ENCODE results near the gene C16orf96. TPM values are rescaled to one million over a fixed set of nuclear protein-coding genes. Genes with fewer than 3 reads are reported as not detected.

The C16orf96 gene
- total and polyA plus RNA-seq, 2 of the 13 experiments (the other 11 are each of a cell fraction or from before 2014, with no cell fraction given): 0.03 TPM; not detected in 1

DNA sequence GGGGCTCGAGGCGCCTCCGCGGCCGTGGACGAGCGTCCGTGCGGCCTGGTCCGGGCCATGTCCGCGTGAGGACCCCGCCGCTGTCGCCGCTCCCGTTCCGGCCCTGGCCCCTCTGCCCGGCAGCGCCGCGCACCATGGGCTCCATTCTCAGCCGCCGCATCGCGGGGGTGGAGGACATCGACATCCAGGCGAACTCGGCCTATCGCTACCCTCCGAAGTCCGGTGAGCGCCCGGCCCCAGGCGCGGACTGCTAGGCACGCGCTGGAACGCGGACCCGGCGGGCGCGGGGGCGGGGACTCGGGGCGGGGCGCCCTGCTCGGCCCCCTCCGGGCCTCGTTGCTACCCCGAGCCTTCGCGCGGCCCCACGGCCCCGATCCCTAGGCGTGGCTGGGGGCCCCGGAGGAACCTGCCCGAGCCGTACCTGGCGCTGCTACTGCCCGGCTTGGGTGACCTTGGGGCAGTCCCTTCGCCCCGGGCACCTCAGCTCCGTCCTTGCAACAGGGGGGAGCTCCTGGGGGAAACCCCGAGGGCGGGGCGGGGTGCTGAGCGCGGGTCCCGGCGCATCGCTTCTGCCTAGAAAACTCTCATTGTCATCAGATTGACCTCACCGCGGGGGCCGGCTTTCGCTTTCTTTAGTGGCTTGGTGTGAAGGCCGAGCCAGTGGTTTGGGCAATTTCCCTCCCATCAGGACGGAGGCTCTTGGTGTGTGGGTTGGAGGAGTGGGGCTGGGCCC is 68.9 kb downstream of the C16orf96 start:
- Histone ChIP-seq H3K4me1 (ENCODE audit: insufficient read depth, low read length) (peaks cover 62% of the 10 kb centered on the region), H3K9me3 (ENCODE audit: low read length) (no peaks in the 10 kb centered on the region), H3K36me3 (replicated peaks in 1 of 2; ENCODE audit: control insufficient read depth in 1 of 2, insufficient read depth in 2 of 2, low read length in 2 of 2) (no peaks in the 10 kb centered on the region), H3K27ac (ENCODE audit: extremely low read length, insufficient read depth, low read length) (peak overlapping the region; percentile 88), H2AFZ (ENCODE audit: low read length) (no peak overlapping the region), H3K9ac (ENCODE audit: insufficient read depth, low read depth, low read length) (peak overlapping the region; percentile 85), H4K20me1 (ENCODE audit: insufficient read depth, low read length) (peaks cover 12% of the 10 kb centered on the region), H3K4me3 (replicated peaks in 1 of 3; ENCODE audit: insufficient read depth in 1 of 3, low read depth in 2 of 3, low read length in 3 of 3) (peak overlapping the region; percentile 86 to 91 (median 90)), H3K79me2 (ENCODE audit: insufficient read depth, low read length) (peaks cover 37% of the 10 kb centered on the region), H3K27me3 (ENCODE audit: control insufficient read depth in 1 of 2, insufficient read depth in 2 of 2, low read length in 2 of 2) (no peaks in the 10 kb centered on the region; a peak in 1 of 5 replicates), H3K4me2 (ENCODE audit: low read depth, low read length) (peak overlapping the region; percentile 94)
- ChIA-PET POLR2A (interaction anchor here (1.0 to 3.4 kb wide), 5 partner anchors 9 to 86 kb away, joined by 3 to 26 read pairs (median 7); partner anchors contain the start of genes CDIP1 and UBALD1), CTCF (ENCODE audit: low intra/inter-chr PET ratio, low total read pairs) (interaction anchor here (0.9 kb wide), 1 partner anchor 9 kb away, joined by 5 read pairs; no protein-coding TSS in a partner anchor)
- BruUV-seq (replicated peaks): no TSS peak
- WGBS (ENCODE audit: low lambda C conversion rate): under 1% methylated on average over 27 of the region's 80 CpGs
- peak; percentile 79 for ATAC-seq
- FAIRE-seq: no peak
- peak; percentile 40 for DNase-seq (ENCODE audit: low spot score)
- intact Hi-C loops (cut with micrococcal nuclease; ENCODE audit: unreplicated experiment) (loop anchor here (2.0 kb wide), 1 partner anchor 40 kb away; no protein-coding TSS in a partner anchor), in situ Hi-C loops (cut with HindIII; ENCODE audit: extremely low pct_ligation_motif_present, low pct_unique_long_range_greater_than_20kb) (no loop called here)
- TF ChIP-seq, protein P1, sequence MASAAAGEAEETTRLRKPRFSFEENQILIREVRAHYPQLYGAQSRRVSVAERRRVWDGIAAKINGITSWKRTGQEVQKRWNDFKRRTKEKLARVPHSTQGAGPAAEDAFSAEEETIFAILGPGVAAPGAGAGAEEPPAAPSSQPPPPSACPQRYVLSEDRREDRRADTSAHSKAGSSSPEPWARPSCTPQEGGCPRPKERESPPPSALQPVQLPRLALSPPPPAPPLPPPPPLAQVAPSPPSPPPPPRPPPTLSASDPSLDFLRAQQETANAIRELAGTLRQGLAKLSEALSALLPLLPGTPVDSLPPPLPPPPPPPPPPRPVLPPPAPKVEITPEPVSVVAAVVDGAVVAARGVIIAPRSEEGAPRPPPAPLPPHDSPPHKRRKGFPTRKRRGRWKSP (CRISPR knock-in tag; IDR thresholded peaks at IDR 0.05): peak; percentile 28; the same call in 1 of the 2 replicates
- TF ChIP-seq ZNF343 (CRISPR knock-in tag; IDR thresholded peaks at IDR 0.05) (no peak), BORCS8-MEF2B (CRISPR knock-in tag; IDR thresholded peaks at IDR 0.05) (peak; percentile 55), ZNF83 (CRISPR knock-in tag; IDR thresholded peaks at IDR 0.05; ENCODE audit: borderline replicate concordance) (peak; percentile 9; the same call in 1 of the 2 replicates), EED (CRISPR knock-in tag; IDR thresholded peaks at IDR 0.05) (no peak), ZBTB7A (CRISPR knock-in tag; IDR thresholded peaks at IDR 0.05) (peak; percentile 85; the same call in 1 of the 2 replicates), TFDP1 (CRISPR knock-in tag; IDR thresholded peaks at IDR 0.05; ENCODE audit: borderline replicate concordance) (no peak), ZNF639 (CRISPR knock-in tag; conservative IDR thresholded peaks at IDR 0.05) (0 out of 2 replicates have a peak, but pooled peaks have one; percentile 38), MXI1 (IDR thresholded peaks at IDR 0.05; ENCODE audit: borderline replicate concordance, low read depth, low read length) (peak; percentile 58; the same call in 1 of the 3 replicates), ZNF451 (CRISPR knock-in tag; IDR thresholded peaks at IDR 0.05) (peak; percentile 36; the same call in 1 of the 2 replicates), PAXIP1 (CRISPR knock-in tag; conservative IDR thresholded peaks at IDR 0.05) (peak; percentile 34; the same call in 1 of the 2 replicates), YY1 (IDR thresholded peaks at IDR 0.05; ENCODE audit: insufficient read depth, insufficient replicate concordance, low read depth, low read length) (peak; percentile 7), TMF1 (CRISPR knock-in tag; IDR thresholded peaks at IDR 0.05; ENCODE audit: low read depth) (peak; percentile 91)
- TF ChIP-seq, protein P2, sequence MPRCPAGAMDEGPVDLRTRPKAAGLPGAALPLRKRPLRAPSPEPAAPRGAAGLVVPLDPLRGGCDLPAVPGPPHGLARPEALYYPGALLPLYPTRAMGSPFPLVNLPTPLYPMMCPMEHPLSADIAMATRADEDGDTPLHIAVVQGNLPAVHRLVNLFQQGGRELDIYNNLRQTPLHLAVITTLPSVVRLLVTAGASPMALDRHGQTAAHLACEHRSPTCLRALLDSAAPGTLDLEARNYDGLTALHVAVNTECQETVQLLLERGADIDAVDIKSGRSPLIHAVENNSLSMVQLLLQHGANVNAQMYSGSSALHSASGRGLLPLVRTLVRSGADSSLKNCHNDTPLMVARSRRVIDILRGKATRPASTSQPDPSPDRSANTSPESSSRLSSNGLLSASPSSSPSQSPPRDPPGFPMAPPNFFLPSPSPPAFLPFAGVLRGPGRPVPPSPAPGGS (CRISPR knock-in tag; IDR thresholded peaks at IDR 0.05): peak; percentile 67; the same call in 1 of the 2 replicates

All from HepG2 (cell line).